DOHH2 (cell line): Measurements from ENCODE around the gene ODF2.
"Not testable (repeated sequence)": the region's sequence is repeated elsewhere in the genome, so short reads cannot be mapped to it uniquely, and the experiment has no call there.

Source experiments
- H3F3A ChIP-seq: fragments of 200-600 bp; sonication (generic), shearing (Covaris generic); 2 replicates; pipeline ENCODE4 v1.6.0; 2016; ENCODE audit warnings: antibody characterized with exemption, mild to moderate bottlenecking; ENCODE audit not compliant: control insufficient read depth, insufficient read depth
- H3K27ac ChIP-seq: fragments of 200-600 bp; sonication (generic); 2 replicates; pipeline ENCODE4 v1.5.1; 2014; ENCODE audit warnings: low read depth, mild to moderate bottlenecking, low read length, moderate library complexity
- H3K27me3 ChIP-seq: fragments of 200-600 bp; sonication (generic); 2 replicates; pipeline ENCODE4 v1.6.1; 2014; ENCODE audit warnings: mild to moderate bottlenecking, low read length, mixed read lengths; ENCODE audit not compliant: control insufficient read depth
- H3K36me3 ChIP-seq: fragments of 200-600 bp; sonication (generic); 2 replicates; pipeline ENCODE4 v1.6.1; 2014; ENCODE audit warnings: mild to moderate bottlenecking, low read length, moderate library complexity, mixed read lengths; ENCODE audit not compliant: control insufficient read depth
- H3K4me1 ChIP-seq: fragments of 200-600 bp; sonication (generic); 2 replicates; pipeline ENCODE4 v1.6.1; 2014; ENCODE audit warnings: mild to moderate bottlenecking, low read length, mixed read lengths; ENCODE audit not compliant: control insufficient read depth
- H3K4me2 ChIP-seq: fragments of 200-600 bp; sonication (generic); 2 replicates; pipeline ENCODE4 v1.6.0; 2014; ENCODE audit warnings: mild to moderate bottlenecking, low read length, moderate library complexity
- H3K4me3 ChIP-seq: fragments of 200-600 bp; sonication (generic); 2 replicates; pipeline ENCODE4 v1.5.1; 2014; ENCODE audit warnings: mild to moderate bottlenecking, low read length, mixed read lengths
- H3K79me2 ChIP-seq: fragments of 200-600 bp; sonication (generic); 2 replicates; pipeline ENCODE4 v1.6.1; 2014; ENCODE audit warnings: mild to moderate bottlenecking, low read length, mixed read lengths; ENCODE audit not compliant: control insufficient read depth
- H3K9me2 ChIP-seq: fragments of 200-600 bp; sonication (generic); replicated peaks from 2 replicates; pipeline ENCODE4 v1.6.1; 2014; ENCODE audit warnings: mild to moderate bottlenecking, low read length, mixed read lengths; ENCODE audit not compliant: control insufficient read depth
- H3K9me3 ChIP-seq: fragments of 200-600 bp; sonication (generic); 2 replicates; pipeline ENCODE4 v1.6.1; 2014; ENCODE audit warnings: antibody characterized with exemption, low read length, mixed read lengths; ENCODE audit not compliant: control insufficient read depth, insufficient read depth
- H4K20me1 ChIP-seq: fragments of 200-600 bp; sonication (generic); 2 replicates; pipeline ENCODE4 v1.6.0; 2014; ENCODE audit warnings: low read depth, mild to moderate bottlenecking, antibody characterized with exemption, low read length, moderate library complexity; ENCODE audit not compliant: control insufficient read depth, insufficient read depth
- EZH2phosphoT487 ChIP-seq: fragments of 200-600 bp; sonication (generic); IDR thresholded peaks from 2 replicates; pipeline ENCODE4 v1.6.1; 2017; ENCODE audit warnings: borderline replicate concordance, mild to moderate bottlenecking, antibody characterized with exemption, low read length, moderate library complexity, mixed read lengths
- TF ChIP-seq, protein P1 (sequence below): fragments of 200-600 bp; sonication (generic); IDR thresholded peaks from one replicate; pipeline ENCODE4 v1.5.1; 2014; ENCODE audit warnings: antibody characterized with exemption, mild to moderate bottlenecking, low read depth, low read length; ENCODE audit not compliant: poor library complexity, severe bottlenecking

ODF2 gene

GRCh38 chr9:128422783-128423150, 33.0 kb upstream of the ODF2 start:
- H3K4me2 ChIP-seq: no peak overlapping the region

DNA sequence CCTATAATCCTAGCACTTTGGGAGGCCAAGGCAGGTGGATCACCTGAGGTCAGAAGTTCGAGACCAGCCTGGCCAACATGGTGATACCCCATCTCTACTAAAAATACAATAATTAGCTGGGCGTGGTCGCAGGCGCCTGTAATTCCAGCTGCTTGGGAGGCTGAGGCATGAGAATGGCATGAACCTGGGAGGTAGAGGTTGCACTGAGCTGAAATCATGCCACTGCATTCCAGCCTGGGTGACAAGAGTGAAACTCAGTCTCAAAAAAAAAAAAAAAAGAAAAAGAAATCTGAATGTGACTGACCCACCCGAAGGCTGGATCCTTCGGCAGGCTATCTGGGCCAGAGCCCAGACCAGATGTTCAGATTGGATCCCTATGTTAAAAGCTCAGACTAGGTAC, 32.5 kb upstream of the ODF2 start:
- not testable (repeated sequence) for H3K79me2 ChIP-seq, H3K9me3 ChIP-seq, H3K9me2 ChIP-seq, H4K20me1 ChIP-seq, H3F3A ChIP-seq, H3K36me3 ChIP-seq, H3K4me3 ChIP-seq, H3K27ac ChIP-seq, H3K4me2 ChIP-seq
- H3K4me1 ChIP-seq: peaks cover 18% of the 10 kb centered on the region
- peaks cover 22% of the 10 kb centered on the region for H3K27me3 ChIP-seq

More at GRCh38 chr9:128422783-128423150, 33.0 kb upstream of the ODF2 start:
- Histone ChIP-seq H3K36me3 (no peaks in the 10 kb centered on the region), H3K4me1 (peaks cover 18% of the 10 kb centered on the region), H3K9me3 (no peaks in the 10 kb centered on the region), H3K9me2 (no peaks in the 10 kb centered on the region), H3K4me3 (no peak overlapping the region), H3F3A (no peaks in the 10 kb centered on the region), H3K27me3 (peaks cover 22% of the 10 kb centered on the region), H4K20me1 (no peaks in the 10 kb centered on the region), H3K27ac (no peak overlapping the region), H3K79me2 (no peaks in the 10 kb centered on the region)
- no peak for TF ChIP-seq EZH2phosphoT487
- TF ChIP-seq, protein P1, sequence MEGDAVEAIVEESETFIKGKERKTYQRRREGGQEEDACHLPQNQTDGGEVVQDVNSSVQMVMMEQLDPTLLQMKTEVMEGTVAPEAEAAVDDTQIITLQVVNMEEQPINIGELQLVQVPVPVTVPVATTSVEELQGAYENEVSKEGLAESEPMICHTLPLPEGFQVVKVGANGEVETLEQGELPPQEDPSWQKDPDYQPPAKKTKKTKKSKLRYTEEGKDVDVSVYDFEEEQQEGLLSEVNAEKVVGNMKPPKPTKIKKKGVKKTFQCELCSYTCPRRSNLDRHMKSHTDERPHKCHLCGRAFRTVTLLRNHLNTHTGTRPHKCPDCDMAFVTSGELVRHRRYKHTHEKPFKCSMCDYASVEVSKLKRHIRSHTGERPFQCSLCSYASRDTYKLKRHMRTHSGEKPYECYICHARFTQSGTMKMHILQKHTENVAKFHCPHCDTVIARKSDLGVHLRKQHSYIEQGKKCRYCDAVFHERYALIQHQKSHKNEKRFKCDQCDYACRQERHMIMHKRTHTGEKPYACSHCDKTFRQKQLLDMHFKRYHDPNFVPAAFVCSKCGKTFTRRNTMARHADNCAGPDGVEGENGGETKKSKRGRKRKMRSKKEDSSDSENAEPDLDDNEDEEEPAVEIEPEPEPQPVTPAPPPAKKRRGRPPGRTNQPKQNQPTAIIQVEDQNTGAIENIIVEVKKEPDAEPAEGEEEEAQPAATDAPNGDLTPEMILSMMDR: no peak

GRCh38 chr9:128424268-128424780, 31.5 kb upstream of the ODF2 start:
- H3K79me2 ChIP-seq: no peaks in the 10 kb centered on the region
- H3K4me1 ChIP-seq: peaks cover 16% of the 10 kb centered on the region
- no peak overlapping the region for H3K4me2 ChIP-seq
- H3K4me3 ChIP-seq: no peak overlapping the region
- peaks cover 16% of the 10 kb centered on the region for H3K27me3 ChIP-seq
- no peaks in the 10 kb centered on the region for H3F3A ChIP-seq
- no peaks in the 10 kb centered on the region for H3K9me3 ChIP-seq
- H3K9me2 ChIP-seq: no peaks in the 10 kb centered on the region
- H3K27ac ChIP-seq: no peak overlapping the region
- no peaks in the 10 kb centered on the region for H4K20me1 ChIP-seq
- no peaks in the 10 kb centered on the region for H3K36me3 ChIP-seq
- TF ChIP-seq EZH2phosphoT487: no peak
- TF ChIP-seq, protein P1: no peak

GRCh38 chr9:128428644-128429512, 26.9 kb upstream of the ODF2 start:
- Histone ChIP-seq H3K79me2 (no peaks in the 10 kb centered on the region), H3F3A (no peaks in the 10 kb centered on the region), H3K27me3 (no peaks in the 10 kb centered on the region), H3K36me3 (no peaks in the 10 kb centered on the region), H3K4me2 (no peak overlapping the region), H3K9me2 (no peaks in the 10 kb centered on the region), H4K20me1 (no peaks in the 10 kb centered on the region), H3K9me3 (no peaks in the 10 kb centered on the region), H3K4me3 (no peak overlapping the region), H3K27ac (no peak overlapping the region), H3K4me1 (no peaks in the 10 kb centered on the region)
- TF ChIP-seq, protein P1: no peak
- no peak for TF ChIP-seq EZH2phosphoT487
